Fibroblast of villous mesenchyme (primary cell): ENCODE measurements around the gene ZNF536. TPM values are rescaled to one million over a fixed set of nuclear protein-coding genes. Genes with fewer than 3 reads are reported as not detected.

Source experiments
- DNase-seq: peaks from one replicate; pipeline ENCODE4 v3.0.0-alpha.2; 2010; ENCODE audit warnings: low read depth
- H3K4me3 ChIP-seq: 2 replicates; pipeline ENCODE4 v1.5.1; 2011; ENCODE audit warnings: low read depth, mild to moderate bottlenecking, low read length
- total RNA-seq: library from RNA; depleted of rRNA; stranded (reverse); fragments of >200 nt; gene quantifications from 2 replicates; pipeline ENCODE4 v1.2.3, GENCODE V29; 2012
- TF ChIP-seq, protein P1 (sequence below): IDR thresholded peaks from 2 replicates; pipeline ENCODE4 v1.5.1; 2012; ENCODE audit warnings: low read depth, mild to moderate bottlenecking, low read length; ENCODE audit not compliant: insufficient read depth

ZNF536 gene
- total RNA-seq, 1 donor, result not detected

DNA sequence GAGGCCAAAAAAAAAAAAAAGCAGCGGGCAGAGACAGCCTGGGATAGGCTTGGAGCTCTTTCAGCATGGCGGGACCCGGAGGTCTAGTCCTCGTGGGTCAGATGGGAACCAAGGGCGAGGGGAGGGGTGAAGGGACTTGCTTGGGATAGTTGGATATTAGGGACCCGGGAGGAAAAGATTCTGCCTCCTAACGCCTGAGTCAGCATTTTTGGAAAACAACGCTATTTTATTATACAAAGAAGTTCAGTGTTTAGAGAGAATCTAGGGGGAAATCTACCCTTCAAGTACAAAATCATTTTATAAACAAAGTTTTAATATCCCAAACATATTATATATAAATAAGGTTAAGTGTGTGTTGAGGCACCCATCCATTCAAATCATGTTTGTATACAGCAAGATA lies 156.7 kb downstream of the ZNF536 start:
- DNase-seq, result no peak
- no peak overlapping the region for H3K4me3 ChIP-seq
- TF ChIP-seq, protein P1, sequence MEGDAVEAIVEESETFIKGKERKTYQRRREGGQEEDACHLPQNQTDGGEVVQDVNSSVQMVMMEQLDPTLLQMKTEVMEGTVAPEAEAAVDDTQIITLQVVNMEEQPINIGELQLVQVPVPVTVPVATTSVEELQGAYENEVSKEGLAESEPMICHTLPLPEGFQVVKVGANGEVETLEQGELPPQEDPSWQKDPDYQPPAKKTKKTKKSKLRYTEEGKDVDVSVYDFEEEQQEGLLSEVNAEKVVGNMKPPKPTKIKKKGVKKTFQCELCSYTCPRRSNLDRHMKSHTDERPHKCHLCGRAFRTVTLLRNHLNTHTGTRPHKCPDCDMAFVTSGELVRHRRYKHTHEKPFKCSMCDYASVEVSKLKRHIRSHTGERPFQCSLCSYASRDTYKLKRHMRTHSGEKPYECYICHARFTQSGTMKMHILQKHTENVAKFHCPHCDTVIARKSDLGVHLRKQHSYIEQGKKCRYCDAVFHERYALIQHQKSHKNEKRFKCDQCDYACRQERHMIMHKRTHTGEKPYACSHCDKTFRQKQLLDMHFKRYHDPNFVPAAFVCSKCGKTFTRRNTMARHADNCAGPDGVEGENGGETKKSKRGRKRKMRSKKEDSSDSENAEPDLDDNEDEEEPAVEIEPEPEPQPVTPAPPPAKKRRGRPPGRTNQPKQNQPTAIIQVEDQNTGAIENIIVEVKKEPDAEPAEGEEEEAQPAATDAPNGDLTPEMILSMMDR, result no peak

DNA sequence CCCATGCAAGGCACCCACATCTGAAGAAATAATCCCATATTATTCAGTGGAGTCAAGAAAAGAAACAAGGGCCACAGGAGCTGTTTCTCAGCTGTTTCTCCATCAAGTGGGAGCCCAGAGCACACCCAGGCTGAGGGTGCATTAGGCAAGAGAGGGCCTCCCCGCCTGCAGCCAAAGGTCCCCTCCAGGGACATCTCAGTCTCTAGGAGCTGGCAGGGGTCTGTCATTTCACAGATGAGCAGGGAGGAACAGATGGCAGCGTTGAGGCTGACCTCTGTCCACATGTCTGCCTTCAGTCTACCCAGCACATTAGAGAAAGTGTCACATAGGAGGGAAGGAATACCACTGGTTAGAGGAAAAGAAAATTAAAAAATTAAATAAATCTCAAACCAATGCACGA lies 157.7 kb downstream of the ZNF536 start:
- no peak for DNase-seq
- H3K4me3 ChIP-seq, result no peak overlapping the region
- TF ChIP-seq, protein P1, result no peak

DNA sequence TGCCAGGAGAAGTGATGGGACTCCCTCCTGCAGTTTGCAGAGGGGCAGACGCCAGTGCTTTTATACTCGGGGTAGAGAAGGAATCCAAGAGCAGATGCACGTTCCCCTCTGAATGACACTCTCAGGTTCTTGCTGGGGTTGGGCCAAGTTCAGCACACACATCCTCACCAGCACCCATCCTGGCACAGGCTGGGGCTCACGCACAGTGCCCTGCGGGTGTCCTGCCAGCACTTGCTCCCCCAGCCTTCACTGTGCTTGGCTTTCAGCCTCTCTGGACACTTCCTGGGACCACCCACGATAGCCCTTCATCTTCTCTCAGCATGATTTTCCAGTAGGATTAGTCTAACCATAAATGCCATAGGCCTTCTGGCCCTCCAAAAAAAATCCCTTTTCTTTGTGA lies 158.6 kb downstream of the ZNF536 start:
- TF ChIP-seq, protein P1, result no peak
- no peak overlapping the region for H3K4me3 ChIP-seq
- DNase-seq, result no peak

DNA sequence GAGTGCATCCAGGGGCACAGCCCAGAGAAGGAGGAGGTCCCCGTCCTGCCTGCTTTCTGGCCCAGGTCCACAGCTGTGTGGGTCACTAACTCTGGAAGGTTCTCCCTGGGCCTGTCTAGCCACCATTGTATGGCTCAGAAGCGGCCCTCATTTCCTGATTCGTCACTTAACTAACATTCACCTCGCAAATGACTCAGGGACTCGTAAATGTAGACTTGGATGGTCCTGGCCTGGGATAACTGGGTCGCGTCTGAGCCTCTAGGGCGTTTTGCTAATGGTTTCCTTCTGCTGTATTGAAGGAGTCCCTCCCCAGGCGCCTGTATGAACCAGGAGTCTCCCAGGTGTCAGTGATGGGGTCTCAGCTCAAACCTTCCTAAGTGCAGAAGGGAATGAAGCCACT lies 162.8 kb downstream of the ZNF536 start:
- no peak for DNase-seq
- TF ChIP-seq, protein P1, result no peak
- no peak overlapping the region for H3K4me3 ChIP-seq

DNA sequence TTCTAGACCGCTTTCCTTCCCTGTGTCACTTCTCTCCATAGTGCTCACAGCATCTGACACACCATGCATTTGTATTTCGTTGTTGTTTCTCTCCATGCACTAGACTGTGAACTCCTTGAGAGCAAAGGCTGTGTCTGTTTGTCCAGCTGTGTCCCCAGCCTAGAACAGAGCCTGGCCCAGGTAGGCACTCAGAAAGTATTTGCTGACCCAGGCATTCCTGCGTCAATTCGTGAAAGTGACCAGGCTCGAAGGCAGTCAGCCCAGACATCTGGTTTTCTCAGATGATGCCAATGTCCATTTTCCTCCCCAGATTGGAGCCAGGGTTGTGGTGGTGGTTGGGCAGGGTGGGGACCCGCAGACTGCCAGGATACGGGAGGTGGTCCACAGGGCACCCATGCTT lies 164.8 kb downstream of the ZNF536 start:
- DNase-seq, result no peak
- H3K4me3 ChIP-seq, result no peak overlapping the region
- TF ChIP-seq, protein P1, result no peak

DNA sequence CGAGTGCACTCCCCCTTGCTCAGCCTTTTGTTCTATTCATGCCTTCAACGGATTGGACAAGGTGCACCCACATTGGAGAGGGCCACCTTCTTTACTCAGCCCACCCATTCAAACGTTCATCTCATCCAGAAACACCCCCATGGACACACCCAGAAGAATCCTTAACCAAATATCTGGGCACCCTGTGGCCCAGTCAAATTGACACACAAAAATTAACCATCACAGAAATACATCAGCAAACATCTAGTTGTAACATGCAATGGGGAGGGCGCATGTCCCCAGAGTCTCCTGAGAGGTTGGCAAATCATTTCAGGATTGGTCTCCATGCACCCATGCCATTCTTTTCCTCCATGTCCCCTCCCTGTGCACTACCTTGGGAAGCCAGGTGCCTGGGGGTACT lies 167.1 kb downstream of the ZNF536 start:
- no peak for DNase-seq
- no peak overlapping the region for H3K4me3 ChIP-seq
- TF ChIP-seq, protein P1, result no peak

DNA sequence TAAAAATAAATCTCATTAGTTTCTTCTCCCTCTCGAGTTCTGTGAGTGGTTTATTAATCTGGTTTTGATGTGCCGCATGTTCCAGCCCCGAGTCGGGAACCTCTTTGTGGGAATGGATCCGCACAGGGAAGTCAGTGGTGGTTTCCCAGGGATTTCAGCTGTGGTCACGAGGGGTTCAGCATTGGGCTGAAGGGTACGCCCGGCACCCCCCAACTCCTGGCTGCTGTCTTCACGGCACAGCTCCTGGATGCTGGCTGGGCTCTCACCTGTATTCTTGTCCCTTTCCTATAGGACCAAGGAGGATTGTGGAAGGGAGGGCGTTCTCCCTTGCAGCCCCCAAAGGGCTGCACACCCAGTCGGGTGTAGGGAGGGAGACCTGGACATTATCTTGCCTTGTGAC lies 167.8 kb downstream of the ZNF536 start:
- TF ChIP-seq, protein P1, result no peak
- no peak overlapping the region for H3K4me3 ChIP-seq
- DNase-seq, result no peak
